SK-N-SH treated with all-trans-retinoic acid at 6 μM for 48 hours (cell line): ENCODE results near the gene GRIK3.

Source experiments
- ATAC-seq: fragments of 200-7000 bp; cut with Tn5 transposase; 3 replicates; pipeline ENCODE4 v1.9.1; 2020; ENCODE audit warnings: mild to moderate bottlenecking, moderate library complexity
- ARNTL ChIP-seq: fragments of 450-650 bp; formaldehyde crosslinking; IDR thresholded peaks from 2 replicates; pipeline ENCODE4 v1.5.0; 2020; ENCODE audit warnings: low read depth, mild to moderate bottlenecking, moderate library complexity, borderline replicate concordance
- CREB5 ChIP-seq: fragments of 250-450 bp; sonication (Bioruptor Pico); IDR thresholded peaks from 2 replicates; pipeline ENCODE4 v1.5.1; 2020; ENCODE audit warnings: low read depth, mild to moderate bottlenecking, moderate library complexity
- CSDC2 ChIP-seq: fragments of 250-450 bp; sonication (Bioruptor Pico); IDR thresholded peaks from 2 replicates; pipeline ENCODE4 v1.5.0; 2020; ENCODE audit warnings: mild to moderate bottlenecking, moderate library complexity
- CSRNP3 ChIP-seq: fragments of 250-450 bp; sonication (Bioruptor Pico); IDR thresholded peaks from 2 replicates; pipeline ENCODE4 v1.5.1; 2021; ENCODE audit warnings: mild to moderate bottlenecking, moderate library complexity
- ESRRG ChIP-seq: fragments of 250-450 bp; sonication (Bioruptor Pico); IDR thresholded peaks from 2 replicates; pipeline ENCODE4 v1.6.1; 2021; ENCODE audit warnings: mild to moderate bottlenecking
- GLIS3 ChIP-seq: fragments of 250-450 bp; sonication (Bioruptor Pico); IDR thresholded peaks from 2 replicates; pipeline ENCODE4 v1.5.0; 2020; ENCODE audit warnings: mild to moderate bottlenecking, moderate library complexity
- ISL1 ChIP-seq: fragments of 250-450 bp; sonication (Bioruptor Pico); IDR thresholded peaks from 2 replicates; pipeline ENCODE4 v2.1.2; 2022; ENCODE audit warnings: mild to moderate bottlenecking, moderate library complexity
- PATZ1 ChIP-seq: fragments of 250-450 bp; sonication (Bioruptor Pico); IDR thresholded peaks from 2 replicates; pipeline ENCODE4 v1.8.0; 2020; ENCODE audit warnings: mild to moderate bottlenecking, moderate library complexity, borderline replicate concordance
- POU6F1 ChIP-seq: fragments of 250-450 bp; sonication (Bioruptor Pico); IDR thresholded peaks from 2 replicates; pipeline ENCODE4 v1.8.0; 2021; ENCODE audit warnings: low read depth, mild to moderate bottlenecking, moderate library complexity, borderline replicate concordance
- PPARA ChIP-seq: fragments of 250-450 bp; sonication (Bioruptor Pico); IDR thresholded peaks from 2 replicates; pipeline ENCODE4 v1.5.0; 2020; ENCODE audit warnings: mild to moderate bottlenecking, borderline replicate concordance
- RARB ChIP-seq: fragments of 250-450 bp; sonication (Bioruptor Pico); IDR thresholded peaks from 2 replicates; pipeline ENCODE4 v1.8.0; 2021; ENCODE audit warnings: mild to moderate bottlenecking, moderate library complexity
- TCF4 ChIP-seq: fragments of 250-450 bp; sonication (Bioruptor Pico); IDR thresholded peaks from 2 replicates; pipeline ENCODE4 v1.8.0; 2021; ENCODE audit warnings: mild to moderate bottlenecking, moderate library complexity, borderline replicate concordance
- TOX ChIP-seq: fragments of 250-450 bp; sonication (Bioruptor Pico); IDR thresholded peaks from 2 replicates; pipeline ENCODE4 v1.8.0; 2021; ENCODE audit warnings: mild to moderate bottlenecking, moderate library complexity, borderline replicate concordance
- TSHZ2 ChIP-seq: fragments of 250-450 bp; sonication (Bioruptor Pico); IDR thresholded peaks from 2 replicates; pipeline ENCODE4 v1.5.0; 2020; ENCODE audit warnings: mild to moderate bottlenecking, moderate library complexity
- ZC3H10 ChIP-seq: fragments of 250-450 bp; sonication (Bioruptor Pico); IDR thresholded peaks from 2 replicates; pipeline ENCODE4 v1.5.1; 2021; ENCODE audit warnings: mild to moderate bottlenecking, moderate library complexity
- ZFP3 ChIP-seq: fragments of 250-450 bp; sonication (Bioruptor Pico); IDR thresholded peaks from 2 replicates; pipeline ENCODE4 v1.5.0; 2020; ENCODE audit warnings: mild to moderate bottlenecking, moderate library complexity
- ZFP30 ChIP-seq: fragments of 450-650 bp; formaldehyde crosslinking; IDR thresholded peaks from 2 replicates; pipeline ENCODE4 v1.5.0; 2022; ENCODE audit warnings: mild to moderate bottlenecking, moderate library complexity
- ZNF565 ChIP-seq: fragments of 450-650 bp; formaldehyde crosslinking; conservative IDR thresholded peaks from 2 replicates; pipeline ENCODE4 v1.5.0; 2020; ENCODE audit warnings: low read depth, mild to moderate bottlenecking, moderate library complexity
- ZNF70 ChIP-seq: fragments of 450-650 bp; formaldehyde crosslinking; IDR thresholded peaks from 2 replicates; pipeline ENCODE4 v1.5.0; 2020; ENCODE audit warnings: mild to moderate bottlenecking, moderate library complexity
- ZNF8 ChIP-seq: fragments of 450-650 bp; formaldehyde crosslinking; IDR thresholded peaks from 2 replicates; pipeline ENCODE4 v1.5.0; 2020; ENCODE audit warnings: mild to moderate bottlenecking, moderate library complexity

Gene GRIK3

GRCh38 chr1:36981771-36982622 lies 52.3 kb downstream of the GRIK3 start:
- no peak for ATAC-seq
- no peak for TF ChIP-seq CREB5 (CRISPR knock-in tag)
- no peak for TF ChIP-seq GLIS3 (CRISPR knock-in tag)
- no peak for TF ChIP-seq PATZ1 (CRISPR knock-in tag)
- no peak for TF ChIP-seq ZC3H10 (CRISPR knock-in tag)
- TF ChIP-seq ISL1 (CRISPR knock-in tag): no peak
- no peak for TF ChIP-seq ZFP30
- no peak for TF ChIP-seq PPARA (CRISPR knock-in tag)
- no peak for TF ChIP-seq ARNTL (CRISPR knock-in tag)
- TF ChIP-seq ESRRG (CRISPR knock-in tag): no peak
- TF ChIP-seq ZNF70 (CRISPR knock-in tag): no peak
- TF ChIP-seq CSDC2: no peak
- no peak for TF ChIP-seq RARB (CRISPR knock-in tag)
- no peak for TF ChIP-seq TOX (CRISPR knock-in tag)
- TF ChIP-seq TCF4 (CRISPR knock-in tag): no peak
- TF ChIP-seq POU6F1 (CRISPR knock-in tag): no peak
- no peak for TF ChIP-seq TSHZ2 (CRISPR knock-in tag)

GRCh38 chr1:36981126-36981525 lies 53.2 kb downstream of the GRIK3 start:
- no peak for ATAC-seq
- TF ChIP-seq CSRNP3 (CRISPR knock-in tag) (no peak), ZNF8 (CRISPR knock-in tag) (no peak), ZC3H10 (CRISPR knock-in tag) (no peak), TOX (CRISPR knock-in tag) (no peak), ARNTL (CRISPR knock-in tag) (no peak), CREB5 (CRISPR knock-in tag) (no peak), ESRRG (CRISPR knock-in tag) (no peak), CSDC2 (no peak), ZNF565 (CRISPR knock-in tag) (no peak), ZFP3 (no peak), POU6F1 (CRISPR knock-in tag) (no peak), ISL1 (CRISPR knock-in tag) (no peak)
